Endothelial cell of umbilical vein (primary cell): ENCODE results near the gene BMPR1A.

Experiments used
- JUN ChIP-seq: IDR thresholded peaks from 2 replicates; pipeline ENCODE4 v1.6.1; 2011; ENCODE audit warnings: borderline replicate concordance, low read depth; ENCODE audit not compliant: insufficient read length, insufficient read depth
- POLR2A ChIP-seq: IDR thresholded peaks from 2 replicates; pipeline ENCODE4 v1.6.1; 2012; ENCODE audit warnings: low read depth, mild to moderate bottlenecking, control low read depth, low read length
- POLR2AphosphoS5 ChIP-seq: IDR thresholded peaks from 2 replicates; pipeline ENCODE4 v1.6.1; 2012; ENCODE audit warnings: low read depth, mild to moderate bottlenecking, control low read depth, low read length, moderate library complexity; ENCODE audit not compliant: insufficient read depth
- TF ChIP-seq, protein P1 (sequence below), 2 donors: IDR thresholded peaks; 1 replicate in 1 of 2; 2 replicates in 1 of 2; pipeline ENCODE4 v1.5.1; 2011; ENCODE audit warnings: low read length in 2 of 2, mild to moderate bottlenecking in 2 of 2, moderate library complexity in 2 of 2, control low read depth in 1 of 2, inconsistent platforms in 1 of 2, low read depth in 1 of 2; ENCODE audit not compliant: insufficient read depth in 1 of 2; ENCODE audit errors: extremely low read depth in 1 of 2
- TF ChIP-seq, protein P2 (sequence below): IDR thresholded peaks from 2 replicates; pipeline ENCODE4 v1.6.1; 2011; ENCODE audit not compliant: insufficient read depth, insufficient read length

DNA sequence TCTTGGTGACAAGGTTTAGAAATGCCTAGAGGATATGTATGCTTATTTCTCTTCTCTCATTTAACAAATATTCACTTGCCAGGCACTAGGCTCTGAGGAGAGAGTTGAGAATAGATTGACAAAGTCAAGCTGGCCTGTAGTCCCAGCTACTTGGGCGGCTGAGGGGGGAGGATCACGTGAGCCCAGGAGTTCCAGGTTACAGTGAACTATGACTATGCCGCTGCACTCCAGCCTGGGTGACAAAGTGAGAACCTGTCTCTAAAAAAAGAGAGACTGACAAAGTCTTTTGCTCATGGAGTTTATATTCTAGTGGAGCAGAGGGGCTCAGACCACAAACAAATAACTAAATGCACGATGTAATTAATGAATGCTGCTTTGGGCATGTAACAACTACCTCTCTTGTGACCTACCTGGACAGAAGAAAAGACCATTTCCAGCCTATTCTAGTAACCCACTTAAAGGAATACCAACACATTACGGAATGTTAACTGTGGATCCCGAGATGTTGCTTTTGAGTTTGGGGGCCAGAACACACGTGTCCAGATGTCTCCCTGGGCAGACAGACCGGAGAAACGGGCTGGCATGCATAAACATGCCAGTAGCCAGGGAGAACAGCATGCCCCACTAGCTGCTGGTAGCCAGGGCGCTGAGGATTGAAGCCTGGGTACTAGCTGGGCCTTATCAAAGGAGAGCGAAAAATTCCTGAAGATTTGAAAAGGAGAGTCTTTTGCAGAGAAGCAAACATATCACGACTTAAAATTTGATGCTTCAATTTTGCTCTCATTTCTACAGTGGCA is 2.6 kb upstream of the BMPR1A start:
- TF ChIP-seq, protein P1, sequence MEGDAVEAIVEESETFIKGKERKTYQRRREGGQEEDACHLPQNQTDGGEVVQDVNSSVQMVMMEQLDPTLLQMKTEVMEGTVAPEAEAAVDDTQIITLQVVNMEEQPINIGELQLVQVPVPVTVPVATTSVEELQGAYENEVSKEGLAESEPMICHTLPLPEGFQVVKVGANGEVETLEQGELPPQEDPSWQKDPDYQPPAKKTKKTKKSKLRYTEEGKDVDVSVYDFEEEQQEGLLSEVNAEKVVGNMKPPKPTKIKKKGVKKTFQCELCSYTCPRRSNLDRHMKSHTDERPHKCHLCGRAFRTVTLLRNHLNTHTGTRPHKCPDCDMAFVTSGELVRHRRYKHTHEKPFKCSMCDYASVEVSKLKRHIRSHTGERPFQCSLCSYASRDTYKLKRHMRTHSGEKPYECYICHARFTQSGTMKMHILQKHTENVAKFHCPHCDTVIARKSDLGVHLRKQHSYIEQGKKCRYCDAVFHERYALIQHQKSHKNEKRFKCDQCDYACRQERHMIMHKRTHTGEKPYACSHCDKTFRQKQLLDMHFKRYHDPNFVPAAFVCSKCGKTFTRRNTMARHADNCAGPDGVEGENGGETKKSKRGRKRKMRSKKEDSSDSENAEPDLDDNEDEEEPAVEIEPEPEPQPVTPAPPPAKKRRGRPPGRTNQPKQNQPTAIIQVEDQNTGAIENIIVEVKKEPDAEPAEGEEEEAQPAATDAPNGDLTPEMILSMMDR (IDR thresholded peaks at IDR 0.05; ENCODE audit: extremely low read depth in 1 of 2, insufficient read depth in 1 of 2, low read depth in 1 of 2, low read length in 2 of 2), result no peak
- no peak for TF ChIP-seq POLR2A
- no peak for TF ChIP-seq JUN
- no peak for TF ChIP-seq POLR2AphosphoS5
- TF ChIP-seq, protein P2, sequence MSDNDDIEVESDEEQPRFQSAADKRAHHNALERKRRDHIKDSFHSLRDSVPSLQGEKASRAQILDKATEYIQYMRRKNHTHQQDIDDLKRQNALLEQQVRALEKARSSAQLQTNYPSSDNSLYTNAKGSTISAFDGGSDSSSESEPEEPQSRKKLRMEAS, result no peak
